ACHN (cell line): ENCODE measurements around the gene KCTD1.

Source experiments
- DNase-seq: peaks from one replicate; pipeline ENCODE4 v3.0.0-alpha.2; 2015
- in situ Hi-C: cut with HindIII; loops from 2 replicates; pipeline ENCODE4 v1.10.0; 2017; ENCODE audit warnings: low sequenced_read_pairs, low pct_ligation_motif_present, low pct_unique_long_range_greater_than_20kb

The KCTD1 gene

DNA sequence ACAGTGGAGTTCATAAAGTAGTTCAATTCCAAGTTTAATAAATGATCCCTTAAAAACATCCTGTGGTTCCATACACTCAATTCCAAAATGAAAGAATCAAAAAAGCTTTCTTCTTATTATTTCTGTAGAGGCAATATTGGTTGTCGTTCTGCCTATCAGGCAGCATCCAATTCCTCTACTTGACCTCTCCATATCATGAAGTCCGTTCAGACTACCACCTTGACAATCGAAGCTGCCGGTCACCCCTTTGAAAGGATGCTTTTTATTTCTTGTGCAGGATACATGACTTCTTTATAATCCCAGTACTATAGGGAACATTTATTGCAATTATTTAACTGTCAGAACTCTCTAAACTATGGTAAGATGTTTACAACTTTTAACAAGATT, 3.3 kb upstream of the KCTD1 start:
- DNase-seq, result no peak

DNA sequence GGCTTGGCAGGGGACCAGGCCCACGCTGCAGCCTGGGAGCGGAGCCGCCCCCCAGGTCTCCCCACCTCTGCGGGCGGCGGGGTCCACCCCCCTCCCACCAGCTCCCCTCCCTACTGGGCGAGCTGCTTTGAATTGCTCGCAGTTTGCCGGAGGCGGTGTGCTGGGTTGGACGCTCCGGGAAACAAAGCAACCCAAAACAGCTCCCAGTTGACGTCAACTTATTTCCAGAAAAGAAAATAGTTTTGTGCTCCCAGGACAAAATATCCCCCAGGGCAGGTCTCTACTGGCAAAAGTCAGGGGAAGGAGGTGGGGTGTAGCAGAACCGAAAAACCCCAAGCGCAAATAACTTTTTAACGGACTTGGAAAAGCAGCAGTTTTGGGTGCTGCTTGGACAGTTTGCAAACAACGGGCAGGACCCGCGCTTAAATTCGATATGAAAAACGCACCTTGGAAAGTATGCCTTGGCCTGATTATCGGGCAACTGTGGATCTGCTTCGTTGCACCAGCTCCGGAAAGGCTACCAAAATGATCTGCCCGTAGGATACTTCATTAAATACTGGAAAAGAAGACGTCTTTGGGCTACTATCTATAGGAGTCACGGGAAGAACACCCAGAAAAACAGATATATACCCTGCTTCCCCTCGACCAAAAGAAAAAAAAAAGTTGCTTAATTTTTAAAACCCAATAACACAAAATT, 2.8 kb upstream of the KCTD1 start:
- in situ Hi-C loops, result no loop called here
- no peak for DNase-seq

More for the DNA sequence above, 3.3 kb upstream of the KCTD1 start:
- in situ Hi-C loops, result no loop called here

DNA sequence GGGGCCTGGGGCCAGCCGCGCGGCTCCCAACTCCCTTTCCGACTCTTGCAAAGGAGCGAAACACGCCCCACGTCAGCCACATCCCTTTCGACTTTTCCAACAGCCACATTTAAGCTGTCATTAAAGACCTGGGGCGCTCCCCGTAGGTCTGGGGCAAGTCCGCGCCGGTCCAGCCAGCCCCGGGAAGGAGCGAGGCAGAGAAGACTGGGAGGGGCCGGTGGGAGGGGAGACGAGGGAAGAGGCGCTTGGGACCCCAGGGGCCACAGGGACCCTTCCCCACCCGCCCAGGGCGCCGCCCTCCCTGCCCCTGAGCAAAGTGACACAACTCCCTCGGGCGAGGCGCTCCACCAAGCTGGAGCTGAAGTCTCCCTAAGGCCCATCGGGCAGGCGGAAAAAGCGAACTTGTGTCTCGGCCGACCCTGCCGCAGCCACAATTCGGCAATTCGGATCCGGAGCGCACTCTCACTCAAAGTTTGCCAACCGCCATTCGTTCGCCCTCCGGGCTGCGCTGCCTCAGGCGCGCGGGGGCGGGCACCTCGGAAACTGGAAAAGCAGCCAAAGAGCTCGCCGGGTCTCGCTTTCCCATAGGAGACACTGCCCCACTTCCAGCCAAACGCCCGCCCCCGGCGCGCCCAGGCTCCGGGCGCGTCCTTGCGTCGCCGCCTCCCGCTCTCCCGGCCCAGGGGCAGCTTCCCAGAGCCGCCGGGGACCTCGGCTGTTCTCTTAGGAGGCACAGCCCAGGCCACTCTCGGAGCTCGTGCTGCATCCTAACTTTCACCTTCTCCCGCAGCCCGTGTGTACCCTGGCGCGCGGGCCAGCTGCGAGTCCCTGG, 1.1 kb upstream of the KCTD1 start:
- in situ Hi-C loops, result no loop called here
- peak; percentile 74 for DNase-seq

DNA sequence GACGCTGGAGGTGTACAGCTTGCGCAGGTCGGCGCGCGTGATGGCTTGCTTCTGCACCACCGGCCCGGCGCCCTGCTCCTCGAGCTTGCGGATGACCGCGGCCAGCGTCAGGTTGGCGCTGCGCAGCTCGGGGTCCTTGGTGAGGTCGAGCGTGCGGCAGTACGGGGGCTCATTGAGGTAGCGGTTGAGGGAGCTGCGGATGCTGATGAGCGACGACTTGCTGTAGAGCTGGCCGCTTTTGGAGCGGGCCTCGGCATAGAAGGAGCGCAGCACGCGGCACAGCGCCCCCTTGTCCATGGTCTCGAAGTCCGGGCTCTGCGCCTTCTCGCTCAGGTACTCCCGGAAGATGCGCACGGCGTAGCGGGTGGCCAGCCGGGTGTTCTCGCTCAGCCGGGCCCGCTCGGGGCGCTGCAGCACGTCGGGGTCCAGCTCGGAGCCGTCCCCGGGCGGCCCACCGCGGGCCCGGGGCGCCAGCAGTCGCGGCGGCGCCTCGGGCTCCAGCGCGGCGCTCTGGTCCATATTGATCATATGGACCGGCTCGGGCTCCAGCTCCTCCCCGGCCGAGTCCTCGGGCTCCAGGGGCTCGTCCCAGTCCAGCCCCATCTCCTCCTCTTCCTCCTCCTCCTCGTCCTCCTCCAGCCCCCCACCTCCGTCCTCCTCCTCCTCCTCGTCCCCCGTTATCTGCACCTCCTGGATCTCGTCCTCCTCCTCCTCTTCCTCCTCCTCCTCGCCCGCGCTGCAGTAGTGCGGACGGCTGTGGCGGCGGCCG, 523 bp downstream of the KCTD1 start:
- in situ Hi-C loops, result no loop called here
- DNase-seq, result no peak

DNA sequence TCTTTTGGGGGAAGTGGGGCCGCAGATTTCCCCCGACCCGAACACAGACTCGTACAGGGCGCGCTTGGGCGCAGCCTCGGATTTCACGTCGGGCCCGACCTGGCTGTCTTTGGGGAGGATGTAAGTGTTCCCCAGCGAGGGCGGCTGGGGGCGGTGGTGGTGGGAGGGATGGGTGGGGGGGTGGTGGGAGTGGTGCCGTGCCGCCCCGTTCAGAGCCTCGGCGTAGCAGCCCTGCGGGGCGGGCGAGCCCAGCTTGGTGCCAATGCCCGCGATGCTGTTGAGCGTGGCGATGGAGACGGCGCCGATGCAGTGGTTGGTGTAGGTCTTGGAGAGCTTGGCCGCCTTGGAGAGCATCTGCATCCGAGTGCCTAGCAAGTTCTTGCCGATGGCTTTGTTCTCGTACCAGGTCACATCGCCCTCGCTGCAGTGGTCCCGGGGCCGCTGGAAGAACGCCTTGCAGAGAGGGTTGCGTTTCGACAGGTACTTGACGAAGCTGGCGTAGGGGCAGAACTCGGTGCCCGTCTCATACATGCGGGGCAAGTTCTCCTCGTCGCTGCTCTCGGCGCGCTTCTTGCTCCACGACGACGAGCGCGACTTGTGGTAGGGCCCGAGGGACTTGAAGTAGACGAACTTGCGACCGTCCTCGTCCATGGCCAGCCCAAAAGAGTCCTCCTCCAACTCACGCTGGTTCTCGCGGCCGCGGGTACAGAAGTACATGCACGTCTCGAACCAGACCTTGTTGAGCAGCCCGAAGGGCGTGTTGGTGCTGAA, 1.3 kb downstream of the KCTD1 start:
- in situ Hi-C loops, result no loop called here
- no peak for DNase-seq

DNA sequence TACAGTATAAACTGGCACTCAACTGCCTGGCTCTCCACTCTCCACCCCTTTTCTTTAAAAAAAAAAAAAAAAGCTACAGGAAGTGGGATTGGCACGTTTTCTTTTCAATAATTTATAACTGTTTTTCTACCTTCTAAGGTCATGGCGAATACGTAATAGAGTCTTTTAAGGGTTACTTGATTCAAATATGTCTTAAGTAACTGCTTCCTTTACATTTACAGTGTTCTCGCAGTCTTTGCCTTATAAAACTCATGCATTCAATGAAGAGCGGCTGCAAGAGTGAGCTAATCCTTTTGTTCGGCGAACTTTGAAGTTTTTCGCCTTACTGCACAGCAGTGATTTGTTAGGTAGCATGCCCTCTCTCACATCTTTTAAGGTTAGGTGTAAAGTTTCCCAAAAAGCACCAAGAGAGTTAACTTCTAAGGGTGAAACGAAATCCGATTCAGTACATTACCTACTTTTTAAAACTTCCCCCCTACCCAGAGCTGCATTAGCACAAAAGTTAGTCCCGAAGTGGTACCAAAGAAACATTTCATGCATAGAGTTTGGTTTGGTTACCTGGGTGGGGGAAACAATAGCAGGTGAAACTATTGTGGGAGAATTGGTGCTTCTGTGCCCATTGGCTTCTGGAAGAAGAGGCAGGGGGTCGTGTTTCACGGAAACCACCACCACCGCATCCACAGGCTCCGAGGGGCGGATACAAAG, 2.0 kb downstream of the KCTD1 start:
- in situ Hi-C loops, result no loop called here
- DNase-seq, result peak; percentile 59

DNA sequence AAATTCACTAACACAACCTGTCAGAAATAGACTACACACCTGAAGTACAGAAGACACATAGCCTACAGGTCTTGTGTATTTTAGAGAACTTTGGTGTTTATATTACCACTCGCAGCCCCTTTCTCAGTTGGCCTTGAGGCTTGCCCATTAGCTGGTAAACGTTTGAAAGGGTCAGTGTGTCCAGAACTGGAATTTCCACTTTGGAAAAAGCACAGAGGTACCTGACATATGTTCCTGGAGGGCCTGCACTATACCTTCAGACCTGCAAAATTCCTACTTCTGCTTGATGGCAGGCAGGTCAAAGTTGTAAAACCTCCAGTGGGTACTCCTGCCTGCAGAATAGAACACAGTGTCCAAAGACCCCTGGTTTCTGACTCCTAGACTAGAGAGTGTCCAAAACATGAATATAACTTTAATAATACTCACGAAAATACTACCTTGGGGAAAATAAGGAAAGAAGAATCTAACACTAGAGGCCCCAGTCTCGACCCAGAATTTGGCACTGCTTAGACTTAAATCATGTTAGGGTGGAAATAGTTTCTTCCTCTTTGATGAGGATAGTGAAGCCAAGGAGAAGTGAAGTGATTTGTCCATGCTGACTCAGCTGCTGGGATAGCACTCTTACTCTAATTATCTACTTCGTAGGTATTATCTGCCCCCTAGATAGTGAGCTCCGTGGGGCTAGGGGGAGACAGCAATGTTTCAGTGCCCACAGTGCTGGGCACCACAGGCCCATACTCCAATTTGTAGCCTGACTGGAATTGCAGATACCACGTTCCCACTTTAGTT, 2.8 kb downstream of the KCTD1 start:
- no peak for DNase-seq
- in situ Hi-C loops, result no loop called here

DNA sequence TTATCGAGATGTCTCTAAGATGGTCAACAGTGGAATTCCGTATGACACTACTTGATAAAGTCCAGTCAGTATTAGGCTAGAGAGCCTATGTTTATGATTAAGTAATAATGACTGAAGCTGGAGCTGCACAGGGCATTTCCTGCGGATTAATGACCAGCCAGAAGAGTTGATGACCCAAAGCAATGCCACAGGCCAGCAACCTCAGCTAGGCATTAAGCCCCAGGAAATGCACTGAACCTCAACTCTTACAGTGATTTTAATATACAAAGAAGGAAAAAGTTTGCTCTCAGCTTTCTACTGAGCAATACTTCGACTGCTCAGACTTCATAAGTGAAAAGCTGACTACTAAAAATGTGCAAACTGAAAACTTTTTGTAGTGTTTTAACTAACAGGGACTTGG, 3.9 kb downstream of the KCTD1 start:
- DNase-seq, result peak; percentile 21
- in situ Hi-C loops, result no loop called here

DNA sequence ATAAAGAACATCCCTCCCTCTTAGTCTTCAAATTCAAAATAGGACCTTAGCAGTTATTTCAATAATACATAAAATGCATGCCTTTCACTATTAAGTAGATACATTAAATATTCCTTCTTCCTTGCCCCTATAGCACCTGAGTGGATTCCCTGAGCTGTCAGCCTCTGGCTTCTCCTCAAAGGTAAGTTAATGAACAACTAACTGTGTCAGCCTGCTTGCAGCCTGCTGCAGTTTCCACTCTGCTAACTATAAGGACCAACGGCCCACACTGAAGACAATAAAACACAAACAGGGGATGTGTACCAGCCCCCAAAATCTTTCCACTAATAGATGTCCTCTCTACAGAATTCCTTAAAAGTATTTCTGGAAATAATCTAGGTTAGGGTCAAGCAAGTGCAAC, 5.0 kb downstream of the KCTD1 start:
- DNase-seq, result peak; percentile 40
- in situ Hi-C loops, result no loop called here

DNA sequence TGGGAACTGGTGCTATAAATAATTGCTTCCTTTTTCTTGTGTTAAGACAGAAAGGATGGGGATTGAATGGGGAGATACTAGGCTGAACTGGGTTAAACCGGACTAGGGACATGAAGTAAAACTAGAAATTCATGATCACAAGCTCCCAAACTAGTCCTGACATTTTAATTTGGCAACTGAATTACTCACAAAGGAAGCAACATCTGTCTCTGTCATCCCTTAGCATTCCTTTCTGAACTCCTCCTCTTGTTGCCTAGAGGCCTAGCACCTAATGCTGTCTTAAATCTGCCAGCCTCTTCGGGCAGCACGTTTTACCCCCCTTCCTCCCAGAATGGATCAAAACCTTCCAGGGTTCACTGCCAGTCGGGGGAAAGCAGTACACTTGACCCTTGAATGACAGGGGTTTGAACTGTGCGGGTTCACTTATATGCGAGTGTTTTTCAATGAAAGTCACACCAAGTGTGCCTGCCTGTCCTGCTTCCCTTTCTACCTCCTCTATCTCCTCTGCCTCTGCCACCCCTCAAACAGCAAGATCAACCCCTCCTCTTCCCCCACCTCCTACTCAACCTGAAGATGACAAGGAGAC, 8.2 kb downstream of the KCTD1 start:
- DNase-seq, result no peak
- in situ Hi-C loops, result no loop called here

DNA sequence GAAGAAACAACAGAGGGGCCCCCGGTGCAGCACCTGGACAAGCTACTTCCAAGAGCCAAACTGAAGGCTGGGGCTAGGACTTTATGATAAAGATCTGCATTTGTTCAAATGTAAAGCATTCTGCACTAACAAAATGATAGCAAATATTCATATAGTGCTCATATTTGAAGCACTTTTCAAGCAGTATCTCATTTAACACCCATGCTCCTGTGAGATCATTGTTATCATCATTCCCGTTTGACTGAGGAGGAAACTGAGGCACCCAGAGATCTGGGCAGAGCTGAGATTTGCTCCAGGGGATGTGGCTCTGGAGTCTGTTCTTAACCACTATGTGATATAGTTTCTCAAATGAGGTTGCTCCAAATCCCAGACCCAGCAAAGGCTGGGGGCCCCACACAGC, 9.8 kb downstream of the KCTD1 start:
- DNase-seq, result no peak
- in situ Hi-C loops, result no loop called here

DNA sequence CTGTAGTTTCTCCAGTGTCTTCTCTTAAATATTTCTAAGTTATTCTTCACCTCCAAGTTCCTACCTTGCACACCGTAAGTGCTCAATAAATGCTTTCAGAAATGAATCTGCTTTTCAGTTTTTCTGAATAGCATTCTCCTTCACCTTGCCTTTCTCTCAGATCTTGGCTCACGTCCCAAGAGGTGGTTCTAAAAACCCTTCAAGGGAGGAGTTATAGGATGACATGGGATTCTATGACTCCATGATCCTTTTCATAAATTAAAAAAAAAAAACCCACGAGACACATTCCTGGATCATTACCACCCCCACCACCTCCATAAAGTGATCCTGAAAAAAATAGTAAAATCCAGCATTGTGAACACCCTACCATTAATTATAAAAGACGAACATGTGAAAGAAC, 11.7 kb downstream of the KCTD1 start:
- no peak for DNase-seq
- in situ Hi-C loops, result no loop called here

DNA sequence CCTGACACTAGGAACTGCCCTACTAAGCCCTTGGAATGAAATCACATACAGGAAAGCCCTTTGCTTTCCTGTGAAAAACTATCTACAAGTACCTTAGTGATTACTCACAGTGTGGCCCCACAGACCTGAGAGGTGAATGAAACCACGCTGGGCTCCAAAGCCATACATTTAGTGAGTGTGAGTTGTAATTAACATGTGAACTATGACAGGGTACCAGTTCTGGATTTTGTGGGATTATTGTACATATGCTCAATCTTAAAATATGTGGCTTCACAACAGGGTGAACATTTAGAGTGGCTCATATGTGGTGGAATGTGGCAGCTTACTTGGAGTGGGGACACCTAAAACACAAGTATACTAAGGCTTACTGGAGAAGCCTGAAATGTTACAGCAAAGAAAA, 12.3 kb downstream of the KCTD1 start:
- in situ Hi-C loops, result no loop called here
- peak; percentile 27 for DNase-seq

DNA sequence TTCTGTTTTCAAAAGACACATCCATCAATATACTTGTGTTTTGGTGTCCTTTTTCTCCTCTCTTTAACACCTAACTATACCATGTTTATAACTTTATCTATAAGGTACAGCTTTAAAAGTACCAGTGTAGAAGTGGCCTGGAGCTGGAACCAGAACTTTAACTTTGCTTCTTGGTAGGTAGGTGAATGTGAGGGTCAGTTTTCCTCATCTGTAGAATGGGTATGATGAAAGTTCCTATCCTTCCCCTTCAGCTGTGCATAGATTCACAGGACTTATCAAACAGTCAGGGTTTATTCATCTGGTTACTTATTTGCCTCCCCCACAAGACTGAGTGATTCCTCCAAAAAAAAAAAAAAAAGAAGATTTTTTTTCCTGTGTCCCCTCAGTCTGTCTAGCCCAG, 12.7 kb downstream of the KCTD1 start:
- DNase-seq, result no peak
- in situ Hi-C loops, result no loop called here

DNA sequence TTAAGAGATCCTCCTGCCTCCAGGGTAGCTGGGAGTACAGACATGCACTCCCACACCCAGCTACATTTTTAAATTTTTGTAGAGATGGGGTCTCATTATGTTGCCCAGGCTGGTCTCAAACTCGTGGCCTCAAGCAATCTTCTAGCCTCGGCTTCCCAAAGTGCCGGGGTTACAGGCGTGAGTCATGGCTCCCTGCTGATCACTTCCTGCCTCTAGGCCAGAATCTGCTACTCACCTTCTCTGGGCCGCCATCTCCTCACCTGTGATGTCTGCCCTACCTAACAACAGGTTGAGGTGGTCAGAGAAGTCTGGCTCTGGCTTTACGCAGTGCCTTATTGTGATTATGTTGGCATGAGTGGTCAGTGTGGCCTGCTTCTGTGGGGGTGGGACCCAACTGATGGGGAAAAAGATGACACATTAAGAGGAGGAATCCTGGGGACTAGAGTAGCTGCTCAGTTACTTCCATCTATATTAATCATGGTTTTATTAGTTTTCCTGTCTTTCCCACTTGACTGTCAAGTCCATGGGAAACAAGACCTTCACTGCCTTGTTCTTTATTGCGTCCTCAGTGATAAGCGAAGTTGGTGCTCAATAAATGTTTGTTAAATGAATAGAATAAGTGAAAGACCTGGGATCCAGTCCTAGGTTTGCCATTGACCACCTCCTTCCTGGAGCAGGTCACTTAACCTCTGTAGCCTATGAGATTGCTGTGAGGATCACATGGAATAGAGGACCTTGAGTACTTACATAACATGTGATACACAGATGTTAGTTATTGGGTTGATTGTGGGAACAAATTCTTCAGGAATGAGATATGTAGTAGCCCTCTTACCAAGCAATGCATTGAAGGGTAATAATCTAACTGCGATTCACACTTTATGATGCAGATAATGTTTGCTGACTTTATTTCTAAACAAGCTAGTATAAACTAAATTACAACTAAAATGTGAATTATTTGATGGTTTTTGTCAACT, 15.7 kb downstream of the KCTD1 start:
- in situ Hi-C loops, result no loop called here
- DNase-seq, result no peak

DNA sequence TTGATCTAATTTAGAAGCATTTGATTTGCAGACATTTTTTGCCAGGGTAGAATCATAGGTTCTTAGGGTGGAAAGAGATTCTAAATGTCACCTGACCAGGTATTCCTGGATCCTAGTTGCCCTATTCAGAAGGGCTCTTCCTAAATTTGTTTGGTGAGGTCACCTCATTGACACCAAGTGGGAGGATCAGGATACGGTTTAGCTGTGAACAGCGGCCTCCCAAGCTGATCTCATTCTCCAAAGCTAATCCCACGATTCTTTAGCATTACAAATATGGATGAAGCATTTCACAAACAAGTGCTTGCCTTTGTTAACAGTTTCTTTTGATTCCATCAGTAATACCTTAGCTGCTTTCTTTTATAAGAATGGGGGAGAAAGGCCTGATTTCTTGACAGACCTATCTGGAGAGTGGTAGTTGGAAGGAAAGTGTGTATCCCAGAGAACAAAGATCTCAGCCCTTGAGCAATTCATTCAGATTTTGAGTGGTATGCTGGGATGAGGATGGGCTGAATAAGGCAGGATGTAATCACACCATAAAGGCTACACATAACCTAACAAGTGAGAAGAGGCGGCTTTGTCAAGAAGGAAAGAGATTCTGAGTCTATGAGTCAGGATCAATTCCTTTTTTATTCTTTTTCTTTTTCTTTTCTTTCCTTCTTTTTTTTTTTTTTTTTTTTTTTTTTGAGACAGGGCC, 16.6 kb downstream of the KCTD1 start:
- DNase-seq, result no peak
- in situ Hi-C loops, result no loop called here
